GM12878 (cell line): ENCODE results near the gene NPB. TPM values are rescaled to one million over a fixed set of nuclear protein-coding genes. Genes with fewer than 3 reads are reported as not detected.

ENCODE experiments used
- ATF2 ChIP-seq: IDR thresholded peaks from 2 replicates; pipeline ENCODE4 v1.6.1; 2012; ENCODE audit warnings: low read length, inconsistent platforms
- BACH1 ChIP-seq: fragments of 450-650 bp; IDR thresholded peaks from 2 replicates; pipeline ENCODE4 v1.6.1; 2017; ENCODE audit warnings: mild to moderate bottlenecking, borderline replicate concordance
- CBFB ChIP-seq: IDR thresholded peaks from 2 replicates; pipeline ENCODE4 v1.6.1; 2016; ENCODE audit warnings: antibody characterized with exemption, low read depth
- CHD1 ChIP-seq: IDR thresholded peaks from 2 replicates; pipeline ENCODE4 v1.6.1; 2012; ENCODE audit warnings: low read depth, low read length, improper control_type of control experiment
- CHD2 ChIP-seq: IDR thresholded peaks from 2 replicates; pipeline ENCODE4 v1.6.1; 2011; ENCODE audit warnings: low read depth, low read length, improper control_type of control experiment, borderline replicate concordance
- DPF2 ChIP-seq: fragments of 450-650 bp; IDR thresholded peaks from 2 replicates; pipeline ENCODE4 v1.6.1; 2017; ENCODE audit warnings: mild to moderate bottlenecking
- ESRRA ChIP-seq: IDR thresholded peaks from 2 replicates; pipeline ENCODE4 v1.6.1; 2012; ENCODE audit warnings: mild to moderate bottlenecking, low read length, improper control_type of control experiment
- HDAC2 ChIP-seq: fragments of 200-600 bp; sonication (generic); IDR thresholded peaks from 2 replicates; pipeline ENCODE4 v1.6.1; 2017
- KAT2A ChIP-seq: conservative IDR thresholded peaks from 2 replicates; pipeline ENCODE4 v1.6.1; 2011; ENCODE audit warnings: low read depth, low read length; ENCODE audit not compliant: control insufficient read depth
- KDM1A ChIP-seq: fragments of 200-600 bp; sonication (generic); IDR thresholded peaks from 2 replicates; pipeline ENCODE4 v1.6.1; 2016; ENCODE audit warnings: borderline replicate concordance
- LARP7 ChIP-seq: fragments of 450-650 bp; IDR thresholded peaks from 2 replicates; pipeline ENCODE4 v1.6.1; 2017; ENCODE audit warnings: mild to moderate bottlenecking
- MEF2A ChIP-seq: IDR thresholded peaks from 2 replicates; pipeline ENCODE4 v1.6.1; 2011; ENCODE audit warnings: low read depth, mild to moderate bottlenecking, low read length, moderate library complexity; ENCODE audit not compliant: insufficient read depth
- NFYB ChIP-seq: IDR thresholded peaks from 2 replicates; pipeline ENCODE4 v1.6.1; 2011; ENCODE audit warnings: low read depth, mild to moderate bottlenecking, low read length, improper control_type of control experiment, moderate library complexity; ENCODE audit not compliant: insufficient read depth
- RCOR1 ChIP-seq: conservative IDR thresholded peaks from 2 replicates; pipeline ENCODE4 v1.6.1; 2012; ENCODE audit warnings: low read depth, low read length, improper control_type of control experiment
- SMAD1 ChIP-seq: fragments of 450-650 bp; IDR thresholded peaks from 2 replicates; pipeline ENCODE4 v1.6.1; 2018; ENCODE audit warnings: mild to moderate bottlenecking, low read depth; ENCODE audit not compliant: partially characterized antibody
- SMC3 ChIP-seq: IDR thresholded peaks from 2 replicates; pipeline ENCODE4 v1.6.1; 2011; ENCODE audit warnings: low read length, improper control_type of control experiment, borderline replicate concordance
- STAT1 ChIP-seq: fragments of 450-650 bp; conservative IDR thresholded peaks from 2 replicates; pipeline ENCODE4 v1.6.1; 2014; ENCODE audit warnings: antibody characterized with exemption, mild to moderate bottlenecking
- SUPT20H ChIP-seq: IDR thresholded peaks from 2 replicates; pipeline ENCODE4 v1.6.1; 2011; ENCODE audit warnings: low read depth, mild to moderate bottlenecking, low read length, moderate library complexity, borderline replicate concordance; ENCODE audit not compliant: control insufficient read depth
- SUZ12 ChIP-seq: fragments of 200-600 bp; sonication (generic); IDR thresholded peaks from one replicate; pipeline ENCODE4 v1.6.1; 2018; ENCODE audit warnings: antibody characterized with exemption, mild to moderate bottlenecking; ENCODE audit not compliant: unreplicated experiment
- ZNF274 ChIP-seq: IDR thresholded peaks from one replicate; pipeline ENCODE4 v1.8.0; 2011; ENCODE audit not compliant: insufficient read length, insufficient read depth
- polyA plus RNA-seq, 11 experiments: library from polyadenylated mRNA; depleted of rRNA in 4 of 11; unstranded in 6 of 11; stranded (reverse) in 5 of 11; fragments of >200 nt; fragmentation: Nextera tagmentation in 4 of 11; fragmentation: Illumina TruSeq in 1 of 11; extraction: Ambion mirVana in 4 of 11; extraction: Trizol in 1 of 11; gene quantifications; 1 replicate in 1 of 11; 2 replicates in 10 of 11; pipeline versions ENCODE4 v1.2.1 to v1.2.3, GENCODE V29; 2011 to 2016; ENCODE audit warnings: inconsistent platforms in 2 of 11, missing spikeins in 2 of 11, low read depth in 1 of 11
- total RNA-seq, 4 experiments: library from RNA; depleted of rRNA in 3 of 4; stranded (reverse); fragments of >200 nt in 3 of 4; fragmentation: Illumina TruSeq in 1 of 4; extraction: Trizol in 1 of 4; gene quantifications; 2 replicates each; pipeline versions ENCODE4 v1.2.1 to v1.2.3, GENCODE V29; 2013 to 2021
- TF ChIP-seq, protein P1 (sequence below): fragments of 450-650 bp; IDR thresholded peaks from 2 replicates; pipeline ENCODE4 v1.6.1; 2017; ENCODE audit warnings: antibody characterized with exemption, mild to moderate bottlenecking, moderate library complexity
- TF ChIP-seq, protein P2 (sequence below): fragments of 450-650 bp; IDR thresholded peaks from 2 replicates; pipeline ENCODE4 v1.6.1; 2018; ENCODE audit warnings: borderline replicate concordance, mild to moderate bottlenecking; ENCODE audit not compliant: partially characterized antibody

NPB gene
- total and polyA plus RNA-seq, 10 of the 15 experiments (the other 5 are each of a cell fraction or from before 2014, with no cell fraction given): 0.03 to 0.40 (median 0.15) TPM; not detected in 2

- TF ChIP-seq MEF2A: no peak
- TF ChIP-seq RCOR1: no peak
- no peak for TF ChIP-seq HDAC2
- TF ChIP-seq KAT2A: no peak
- peak; percentile 58; the same call in 1 of the 2 replicates for TF ChIP-seq LARP7
- no peak for TF ChIP-seq SMAD1
- TF ChIP-seq CBFB: no peak
- no peak for TF ChIP-seq ESRRA
- no peak for TF ChIP-seq SUPT20H
- TF ChIP-seq ATF2: no peak; the same call in 1 of the 2 replicates
- TF ChIP-seq DPF2: peak; percentile 40; the same call in 1 of the 2 replicates
- peak; percentile 99 for TF ChIP-seq NFYB
- TF ChIP-seq, protein P1, sequence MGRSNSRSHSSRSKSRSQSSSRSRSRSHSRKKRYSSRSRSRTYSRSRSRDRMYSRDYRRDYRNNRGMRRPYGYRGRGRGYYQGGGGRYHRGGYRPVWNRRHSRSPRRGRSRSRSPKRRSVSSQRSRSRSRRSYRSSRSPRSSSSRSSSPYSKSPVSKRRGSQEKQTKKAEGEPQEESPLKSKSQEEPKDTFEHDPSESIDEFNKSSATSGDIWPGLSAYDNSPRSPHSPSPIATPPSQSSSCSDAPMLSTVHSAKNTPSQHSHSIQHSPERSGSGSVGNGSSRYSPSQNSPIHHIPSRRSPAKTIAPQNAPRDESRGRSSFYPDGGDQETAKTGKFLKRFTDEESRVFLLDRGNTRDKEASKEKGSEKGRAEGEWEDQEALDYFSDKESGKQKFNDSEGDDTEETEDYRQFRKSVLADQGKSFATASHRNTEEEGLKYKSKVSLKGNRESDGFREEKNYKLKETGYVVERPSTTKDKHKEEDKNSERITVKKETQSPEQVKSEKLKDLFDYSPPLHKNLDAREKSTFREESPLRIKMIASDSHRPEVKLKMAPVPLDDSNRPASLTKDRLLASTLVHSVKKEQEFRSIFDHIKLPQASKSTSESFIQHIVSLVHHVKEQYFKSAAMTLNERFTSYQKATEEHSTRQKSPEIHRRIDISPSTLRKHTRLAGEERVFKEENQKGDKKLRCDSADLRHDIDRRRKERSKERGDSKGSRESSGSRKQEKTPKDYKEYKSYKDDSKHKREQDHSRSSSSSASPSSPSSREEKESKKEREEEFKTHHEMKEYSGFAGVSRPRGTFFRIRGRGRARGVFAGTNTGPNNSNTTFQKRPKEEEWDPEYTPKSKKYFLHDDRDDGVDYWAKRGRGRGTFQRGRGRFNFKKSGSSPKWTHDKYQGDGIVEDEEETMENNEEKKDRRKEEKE: no peak
- peak; percentile 97 for TF ChIP-seq CHD2
- TF ChIP-seq ZNF274: no peak
- TF ChIP-seq SUZ12: no peak
- no peak for TF ChIP-seq STAT1
- TF ChIP-seq SMC3: no peak
- TF ChIP-seq, protein P2, sequence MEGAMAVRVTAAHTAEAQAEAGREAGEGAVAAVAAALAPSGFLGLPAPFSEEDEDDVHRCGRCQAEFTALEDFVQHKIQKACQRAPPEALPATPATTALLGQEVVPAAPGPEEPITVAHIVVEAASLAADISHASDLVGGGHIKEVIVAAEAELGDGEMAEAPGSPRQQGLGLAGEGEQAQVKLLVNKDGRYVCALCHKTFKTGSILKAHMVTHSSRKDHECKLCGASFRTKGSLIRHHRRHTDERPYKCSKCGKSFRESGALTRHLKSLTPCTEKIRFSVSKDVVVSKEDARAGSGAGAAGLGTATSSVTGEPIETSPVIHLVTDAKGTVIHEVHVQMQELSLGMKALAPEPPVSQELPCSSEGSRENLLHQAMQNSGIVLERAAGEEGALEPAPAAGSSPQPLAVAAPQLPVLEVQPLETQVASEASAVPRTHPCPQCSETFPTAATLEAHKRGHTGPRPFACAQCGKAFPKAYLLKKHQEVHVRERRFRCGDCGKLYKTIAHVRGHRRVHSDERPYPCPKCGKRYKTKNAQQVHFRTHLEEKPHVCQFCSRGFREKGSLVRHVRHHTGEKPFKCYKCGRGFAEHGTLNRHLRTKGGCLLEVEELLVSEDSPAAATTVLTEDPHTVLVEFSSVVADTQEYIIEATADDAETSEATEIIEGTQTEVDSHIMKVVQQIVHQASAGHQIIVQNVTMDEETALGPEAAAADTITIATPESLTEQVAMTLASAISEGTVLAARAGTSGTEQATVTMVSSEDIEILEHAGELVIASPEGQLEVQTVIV: peak; percentile 85
- TF ChIP-seq KDM1A: no peak
- no peak; the same call in 1 of the 2 replicates for TF ChIP-seq CHD1
- TF ChIP-seq BACH1: peak; percentile 93
Observed at GRCh38 chr17:81860756-81861568, 41.1 kb upstream of the NPB start (continued).
